Cerebellar cortex (tissue), 1 donor: ENCODE results near the gene UBE2M.
"Not testable (repeated sequence)": the region's sequence is repeated elsewhere in the genome, so short reads cannot be mapped to it uniquely, and the experiment has no call there.

Source experiments
- DNase-seq: peaks from one replicate; pipeline ENCODE4 v3.0.0-alpha.2; 2015; ENCODE audit warnings: low spot score

Gene UBE2M

DNA sequence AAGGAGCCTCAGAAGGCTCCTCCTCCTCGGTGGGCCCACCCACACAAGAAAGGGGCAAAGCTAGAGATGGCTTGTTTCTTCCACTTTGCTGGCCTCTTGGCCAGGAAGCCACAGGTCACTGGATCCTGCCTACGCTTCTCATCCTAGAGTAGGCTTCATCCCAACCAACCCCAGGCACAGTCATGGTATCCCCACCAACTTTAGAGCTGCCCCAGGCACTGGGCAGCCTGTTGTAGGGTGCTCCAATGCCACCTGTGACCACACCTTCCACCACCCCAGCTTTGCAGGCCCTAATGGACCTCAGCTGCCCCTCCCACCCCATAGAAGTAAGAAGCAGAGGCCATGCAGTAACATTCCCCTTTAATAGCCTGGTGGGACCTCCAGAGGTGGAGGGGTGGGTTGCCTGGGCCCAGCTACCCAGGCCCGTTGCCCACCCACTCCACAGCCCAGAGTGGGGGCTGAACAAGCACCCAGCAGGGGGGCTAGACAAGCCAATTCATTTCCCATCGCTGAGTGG lies 3.0 kb downstream of the UBE2M start:
- no peak for DNase-seq

DNA sequence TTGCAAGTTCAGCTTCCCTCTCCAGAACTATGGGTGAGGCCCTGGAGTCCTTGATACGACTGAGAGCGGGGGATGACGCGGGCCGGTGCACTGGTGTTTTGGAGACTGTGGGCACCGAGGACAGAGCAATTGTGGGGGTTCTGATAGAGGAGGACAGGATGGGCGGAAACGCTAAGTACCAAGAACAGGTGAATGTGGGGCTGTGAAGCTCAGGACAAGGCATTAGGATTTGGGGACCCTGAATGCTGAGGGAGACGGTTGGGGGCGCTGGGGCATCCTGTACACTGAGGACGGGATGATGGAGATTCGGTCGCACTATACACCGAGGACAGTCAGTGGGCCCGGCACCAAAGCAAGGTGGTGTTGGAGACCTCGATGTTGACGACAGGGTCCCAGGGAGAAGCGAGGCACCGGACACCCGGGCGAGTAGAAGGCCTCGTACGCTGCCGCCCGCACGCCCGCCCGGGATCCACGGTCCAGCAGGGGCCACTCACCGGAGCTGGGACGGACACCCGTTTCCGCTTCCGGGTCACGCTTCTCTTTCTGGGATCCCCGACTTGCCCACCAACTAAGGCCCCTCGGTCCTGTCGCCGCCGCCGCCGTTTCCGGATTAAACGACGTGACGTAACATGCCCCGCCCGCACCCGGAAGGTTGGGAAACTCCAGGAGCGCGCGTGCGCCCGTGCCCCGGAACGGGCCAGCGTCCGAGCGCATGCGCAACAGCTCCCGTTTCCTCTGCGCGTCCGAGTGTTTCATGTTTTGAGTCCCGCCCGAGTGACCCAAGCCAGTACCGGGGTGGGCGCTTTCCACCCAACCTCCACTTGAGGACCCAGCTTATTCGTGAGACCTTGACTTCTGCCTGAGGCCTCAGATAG lies 3.7 kb downstream of the UBE2M start, which contains the start of gene CHMP2A:
Gene CHMP2A, minus strand, starts transcription at position 612 of the 875 bp plus-strand sequence. CDS start 893 bp downstream, outside the sequence.
- DNase-seq, result peak; percentile 97

DNA sequence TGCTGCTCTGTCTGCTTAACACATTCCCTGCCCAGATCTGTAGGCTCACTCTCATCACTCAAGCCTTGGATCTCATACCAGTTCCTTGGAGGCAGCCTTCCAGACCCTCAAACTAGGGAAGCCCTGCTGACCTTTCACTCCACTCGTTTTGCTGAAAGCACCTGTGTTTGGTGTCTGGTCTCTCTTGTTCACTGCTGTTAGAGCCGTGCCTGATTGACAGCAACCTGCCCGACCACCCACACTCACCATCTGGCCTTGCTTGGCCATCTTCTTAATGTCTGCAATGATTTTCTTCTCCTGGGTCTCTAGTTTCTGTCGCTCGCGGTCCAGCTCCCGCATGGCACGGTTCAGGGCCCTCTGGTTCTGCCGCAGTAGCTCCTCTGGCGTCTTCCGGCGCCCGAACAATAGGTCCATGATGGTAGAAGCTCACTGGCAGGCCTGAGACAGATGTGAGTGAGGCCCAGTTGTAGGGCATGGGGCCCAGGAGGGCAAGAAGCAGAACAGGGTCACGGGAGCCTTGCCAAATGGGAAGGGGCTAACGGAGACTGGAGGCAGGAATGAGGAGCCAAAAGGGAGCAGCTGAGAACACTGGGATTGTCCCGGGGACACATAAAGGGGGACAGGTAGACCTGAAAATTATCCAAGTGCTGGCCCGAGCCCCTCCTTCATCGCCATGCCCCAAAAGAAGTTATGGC lies 4.5 kb downstream of the UBE2M start:
- no peak for DNase-seq

DNA sequence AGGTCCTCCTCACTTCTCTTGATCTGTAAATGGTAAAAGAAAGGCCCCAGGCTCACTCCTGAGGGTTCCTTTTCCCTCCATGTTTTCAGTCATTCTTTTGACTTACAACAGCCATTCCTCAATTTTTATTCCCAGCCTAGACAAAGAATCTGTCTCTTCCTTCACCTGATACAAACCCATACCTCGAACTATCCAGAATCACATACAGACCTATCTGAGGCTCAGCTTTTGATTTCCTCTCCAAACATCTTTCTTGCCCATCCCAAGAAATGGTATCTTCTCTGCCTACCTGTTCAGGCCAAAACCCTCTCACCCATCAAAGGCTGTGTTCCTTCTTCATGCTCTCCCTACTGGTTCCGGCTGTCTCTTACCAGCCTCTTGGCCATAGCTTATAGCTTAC lies 5.8 kb downstream of the UBE2M start:
- DNase-seq, result no peak

DNA sequence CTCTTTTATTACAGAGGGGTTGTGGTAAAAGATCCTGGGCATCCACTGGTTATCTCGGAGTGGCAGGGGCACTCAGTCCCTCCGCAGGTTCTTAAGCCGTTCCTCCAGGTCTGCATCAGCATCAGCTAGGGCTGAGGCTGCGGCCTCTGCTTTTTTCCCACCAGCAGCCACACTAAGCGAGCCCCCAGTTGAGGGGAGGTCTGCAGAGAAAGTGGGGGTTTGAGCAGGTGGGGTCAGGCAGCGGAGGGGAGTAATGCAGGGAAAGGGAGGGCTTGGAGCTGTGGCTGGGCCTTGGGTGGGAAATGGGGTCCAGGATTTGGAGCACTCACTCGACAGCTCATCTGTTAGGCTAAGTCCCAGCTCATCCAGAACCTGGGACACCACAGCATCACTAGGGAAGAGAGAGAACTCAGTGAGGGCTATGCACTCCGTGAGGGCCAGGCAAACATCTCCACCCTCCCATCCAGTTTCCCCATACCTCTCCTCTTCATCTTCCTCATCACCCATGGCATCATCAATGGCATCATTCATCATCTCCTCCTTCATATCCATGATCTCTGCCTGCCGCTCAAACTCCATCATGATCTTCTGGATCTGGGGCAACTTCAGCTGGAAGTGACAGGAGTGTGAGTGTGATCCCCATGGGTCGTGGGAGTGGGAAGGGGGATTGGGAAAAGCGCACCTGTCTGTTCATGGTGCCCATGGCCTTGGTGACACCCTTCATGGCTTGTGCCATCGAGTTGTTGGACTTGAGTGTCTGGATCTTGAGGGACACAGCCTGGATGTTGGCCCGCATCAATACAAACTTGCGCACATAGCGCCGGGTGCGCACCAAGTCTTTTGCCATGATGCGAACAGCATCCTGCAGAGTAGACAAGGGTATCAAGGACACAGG lies 6.6 kb downstream of the UBE2M start:
- no peak for DNase-seq

DNA sequence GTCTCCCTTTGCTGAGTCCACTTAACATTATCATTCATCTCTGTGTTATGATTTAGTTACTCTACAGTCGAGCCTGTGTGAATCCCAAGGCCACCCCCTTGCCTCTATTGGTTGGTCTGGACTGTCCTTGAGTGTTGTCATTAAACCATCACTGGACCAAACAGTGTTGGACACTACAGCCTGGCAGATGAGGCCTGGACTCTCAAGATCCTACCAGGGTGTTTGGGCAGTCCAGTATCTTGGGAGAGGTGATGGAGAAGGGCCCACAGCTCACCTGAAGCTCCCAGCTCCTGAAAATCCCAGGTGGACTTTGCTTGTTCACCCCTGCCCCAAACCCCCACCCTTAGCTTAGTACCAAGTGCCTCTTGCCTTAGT lies 7.3 kb downstream of the UBE2M start:
- DNase-seq, result no peak

DNA sequence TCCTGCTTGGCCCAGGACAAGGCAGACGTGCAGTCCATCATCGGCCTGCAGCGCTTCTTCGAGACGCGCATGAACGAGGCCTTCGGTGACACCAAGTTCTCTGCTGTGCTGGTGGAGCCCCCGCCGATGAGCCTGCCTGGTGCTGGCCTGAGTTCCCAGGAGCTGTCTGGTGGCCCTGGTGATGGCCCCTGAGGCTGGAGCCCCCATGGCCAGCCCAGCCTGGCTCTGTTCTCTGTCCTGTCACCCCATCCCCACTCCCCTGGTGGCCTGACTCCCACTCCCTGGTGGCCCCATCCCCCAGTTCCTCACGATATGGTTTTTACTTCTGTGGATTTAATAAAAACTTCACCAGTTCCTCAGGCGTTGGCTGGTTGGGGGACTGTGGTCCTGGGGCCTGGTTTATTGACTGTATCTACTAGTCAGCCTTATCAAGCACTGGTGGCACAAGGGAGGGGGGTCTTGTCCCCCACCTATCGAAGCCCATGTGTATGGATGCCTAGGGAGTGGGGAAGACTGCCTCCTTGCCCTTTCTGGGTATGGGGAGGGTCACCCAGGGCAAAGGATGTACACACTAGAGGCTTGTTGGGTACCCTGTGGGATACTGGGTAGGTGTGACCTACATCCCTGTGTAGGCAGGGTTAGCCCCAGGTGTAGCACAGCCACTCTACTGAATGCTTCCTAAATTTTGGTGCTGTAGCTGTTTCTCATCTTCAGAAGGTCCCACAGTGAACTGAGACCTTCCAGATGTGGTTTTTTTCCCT lies 7.9 kb downstream of the UBE2M start:
- DNase-seq, result no peak

DNA sequence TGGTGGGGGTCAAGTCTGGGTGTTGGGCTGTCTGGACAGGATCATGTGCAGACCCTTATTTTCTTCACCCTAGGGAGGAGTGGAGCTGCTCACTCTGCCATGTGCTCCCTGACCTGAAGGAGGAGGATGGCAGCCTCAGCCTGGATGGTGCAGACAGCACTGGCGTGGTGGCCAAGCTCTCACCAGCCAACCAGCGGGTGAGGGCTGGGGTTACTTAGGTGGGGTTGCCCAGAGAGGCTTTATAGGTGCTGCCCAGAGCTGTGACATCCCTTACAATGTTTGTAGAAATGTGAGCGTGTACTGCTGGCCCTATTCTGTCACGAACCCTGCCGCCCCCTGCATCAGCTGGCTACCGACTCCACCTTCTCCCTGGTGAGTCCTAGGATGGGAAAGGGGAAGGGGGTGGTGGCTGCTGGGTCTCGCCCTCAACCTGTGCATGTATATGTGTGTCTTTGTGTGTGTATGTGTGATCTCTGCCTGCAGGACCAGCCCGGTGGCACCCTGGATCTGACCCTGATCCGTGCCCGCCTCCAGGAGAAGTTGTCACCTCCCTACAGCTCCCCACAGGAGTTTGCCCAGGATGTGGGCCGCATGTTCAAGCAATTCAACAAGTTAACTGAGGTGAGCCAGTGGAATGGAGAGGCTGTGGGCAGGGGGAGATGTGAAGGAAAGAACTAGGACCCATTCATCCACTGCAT lies 8.6 kb downstream of the UBE2M start:
- DNase-seq, result no peak

DNA sequence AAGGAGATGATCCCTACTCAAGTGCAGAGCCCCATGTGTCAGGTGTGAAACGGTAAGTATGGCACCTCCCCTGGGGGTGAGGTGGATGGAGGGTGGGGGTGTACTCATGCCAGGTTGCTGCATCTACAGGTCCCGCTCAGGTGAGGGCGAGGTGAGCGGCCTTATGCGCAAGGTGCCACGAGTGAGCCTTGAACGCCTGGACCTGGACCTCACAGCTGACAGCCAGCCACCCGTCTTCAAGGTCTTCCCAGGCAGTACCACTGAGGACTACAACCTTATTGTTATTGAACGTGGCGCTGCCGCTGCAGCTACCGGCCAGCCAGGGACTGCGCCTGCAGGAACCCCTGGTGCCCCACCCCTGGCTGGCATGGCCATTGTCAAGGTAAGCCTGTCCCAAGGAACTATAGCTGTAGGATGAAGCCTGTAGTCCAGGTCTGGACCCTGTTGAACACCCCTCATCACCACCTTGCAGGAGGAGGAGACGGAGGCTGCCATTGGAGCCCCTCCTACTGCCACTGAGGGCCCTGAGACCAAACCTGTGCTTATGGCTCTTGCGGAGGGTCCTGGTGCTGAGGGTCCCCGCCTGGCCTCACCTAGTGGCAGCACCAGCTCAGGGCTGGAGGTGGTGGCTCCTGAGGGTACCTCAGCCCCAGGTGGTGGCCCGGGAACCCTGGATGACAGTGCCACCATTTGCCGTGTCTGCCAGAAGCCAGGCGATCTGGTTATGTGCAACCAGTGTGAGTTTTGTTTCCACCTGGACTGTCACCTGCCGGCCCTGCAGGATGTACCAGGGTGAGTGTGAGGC lies 9.3 kb downstream of the UBE2M start:
- no peak for DNase-seq

DNA sequence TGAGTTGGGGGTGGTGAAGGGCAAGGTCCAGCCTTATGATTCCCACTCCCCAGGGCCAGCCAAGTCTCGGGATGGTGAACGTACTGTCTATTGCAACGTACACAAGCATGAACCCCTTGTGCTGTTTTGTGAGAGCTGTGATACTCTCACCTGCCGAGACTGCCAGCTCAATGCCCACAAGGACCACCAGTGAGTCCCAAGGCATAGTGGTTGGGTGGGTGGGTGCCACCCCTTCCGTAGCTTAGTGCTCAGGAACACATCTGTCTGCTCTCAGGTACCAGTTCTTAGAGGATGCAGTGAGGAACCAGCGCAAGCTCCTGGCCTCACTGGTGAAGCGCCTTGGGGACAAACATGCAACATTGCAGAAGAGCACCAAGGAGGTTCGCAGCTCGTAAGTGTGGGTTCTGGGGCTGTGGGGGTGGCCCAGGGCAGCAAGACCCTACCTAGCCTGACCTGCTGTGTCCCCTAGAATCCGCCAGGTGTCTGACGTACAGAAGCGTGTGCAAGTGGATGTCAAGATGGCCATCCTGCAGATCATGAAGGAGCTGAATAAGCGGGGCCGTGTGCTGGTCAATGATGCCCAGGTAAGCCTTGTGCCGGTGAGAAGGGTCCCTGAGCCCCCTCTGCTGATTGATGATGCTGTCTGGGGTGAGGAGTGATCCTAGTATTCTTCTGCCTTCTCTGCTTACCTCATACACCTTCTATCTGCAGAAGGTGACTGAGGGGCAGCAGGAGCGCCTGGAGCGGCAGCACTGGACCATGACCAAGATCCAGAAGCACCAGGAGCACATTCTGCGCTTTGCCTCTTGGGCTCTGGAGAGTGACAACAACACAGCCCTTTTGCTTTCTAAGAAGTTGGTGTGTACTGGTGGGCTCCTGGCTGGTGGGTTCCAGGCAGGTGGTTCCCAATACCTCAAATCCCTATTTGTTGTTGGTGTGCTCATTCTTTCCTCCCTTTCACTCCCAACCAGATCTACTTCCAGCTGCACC lies 10.8 kb downstream of the UBE2M start:
- no peak for DNase-seq

DNA sequence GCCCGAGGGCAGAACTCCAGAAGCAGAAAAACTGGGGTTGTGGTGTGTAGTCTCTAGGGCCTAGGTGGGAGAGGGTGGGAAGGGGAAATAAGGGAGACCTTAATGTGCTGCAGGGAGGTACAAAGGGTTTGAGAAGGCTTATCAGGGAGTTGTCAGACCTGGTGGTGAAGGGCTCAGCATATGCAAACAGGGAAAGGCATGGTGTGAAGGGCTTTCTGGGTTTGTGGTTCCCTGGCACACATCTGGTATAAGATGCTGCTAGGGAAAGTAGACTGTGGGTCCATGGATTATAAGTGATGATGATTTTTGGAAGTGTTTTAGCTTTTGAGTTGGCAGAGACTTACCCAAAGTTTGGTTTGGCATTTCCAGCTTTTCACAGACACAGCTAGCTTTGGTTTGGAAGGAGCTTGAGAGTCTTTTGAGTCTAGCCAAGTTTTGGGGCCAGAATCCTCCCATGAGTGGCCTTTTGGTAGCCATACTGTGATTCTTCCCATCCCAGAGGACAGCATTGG lies 12.3 kb downstream of the UBE2M start:
- no peak for DNase-seq

DNA sequence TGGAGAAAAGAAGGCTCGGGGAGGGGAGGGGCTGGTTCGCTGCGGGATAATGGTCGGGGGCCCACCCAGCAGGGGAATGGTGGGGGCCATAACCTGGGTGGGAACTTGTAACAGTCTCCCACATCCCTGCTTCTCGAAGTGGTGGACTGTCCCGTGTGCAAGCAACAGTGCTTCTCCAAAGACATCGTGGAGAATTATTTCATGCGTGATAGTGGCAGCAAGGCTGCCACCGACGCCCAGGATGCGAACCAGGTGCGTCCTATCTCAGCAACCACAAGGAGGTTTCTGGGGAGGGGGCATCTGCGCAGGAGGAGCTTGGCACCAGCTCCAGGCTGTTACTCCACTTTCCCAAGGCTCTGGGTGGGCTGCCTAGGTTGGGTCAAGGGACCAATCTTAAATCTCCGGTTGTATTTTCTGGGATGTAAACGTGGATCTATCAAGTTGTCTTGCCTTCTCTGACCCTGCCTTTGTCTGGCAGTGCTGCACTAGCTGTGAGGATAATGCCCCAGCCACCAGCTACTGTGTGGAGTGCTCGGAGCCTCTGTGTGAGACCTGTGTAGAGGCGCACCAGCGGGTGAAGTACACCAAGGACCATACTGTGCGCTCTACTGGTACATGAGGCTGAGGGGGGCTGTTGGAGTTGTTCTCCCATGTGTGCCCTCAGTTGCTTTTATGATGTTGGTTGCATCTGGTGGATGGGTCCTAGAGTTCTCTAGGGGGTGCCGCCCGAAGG lies 13.0 kb downstream of the UBE2M start:
- no peak for DNase-seq

DNA sequence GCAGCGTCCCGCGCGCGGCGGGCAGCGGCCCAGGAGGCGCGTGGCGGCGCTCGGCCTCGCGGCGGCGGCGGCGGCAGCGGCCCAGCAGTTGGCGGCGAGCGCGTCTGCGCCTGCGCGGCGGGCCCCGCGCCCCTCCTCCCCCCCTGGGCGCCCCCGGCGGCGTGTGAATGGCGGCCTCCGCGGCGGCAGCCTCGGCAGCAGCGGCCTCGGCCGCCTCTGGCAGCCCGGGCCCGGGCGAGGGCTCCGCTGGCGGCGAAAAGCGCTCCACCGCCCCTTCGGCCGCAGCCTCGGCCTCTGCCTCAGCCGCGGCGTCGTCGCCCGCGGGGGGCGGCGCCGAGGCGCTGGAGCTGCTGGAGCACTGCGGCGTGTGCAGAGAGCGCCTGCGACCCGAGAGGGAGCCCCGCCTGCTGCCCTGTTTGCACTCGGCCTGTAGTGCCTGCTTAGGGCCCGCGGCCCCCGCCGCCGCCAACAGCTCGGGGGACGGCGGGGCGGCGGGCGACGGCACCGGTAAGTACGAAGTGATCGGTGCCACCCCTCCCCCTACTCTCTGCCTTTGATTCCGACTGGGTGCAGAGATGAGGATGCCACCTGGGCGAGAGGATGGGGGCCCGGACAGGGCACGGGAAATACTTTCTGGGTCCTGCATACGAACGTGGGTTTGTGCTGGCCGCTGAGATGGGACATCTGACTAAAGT lies 13.7 kb downstream of the UBE2M start:
- DNase-seq, result no peak

DNA sequence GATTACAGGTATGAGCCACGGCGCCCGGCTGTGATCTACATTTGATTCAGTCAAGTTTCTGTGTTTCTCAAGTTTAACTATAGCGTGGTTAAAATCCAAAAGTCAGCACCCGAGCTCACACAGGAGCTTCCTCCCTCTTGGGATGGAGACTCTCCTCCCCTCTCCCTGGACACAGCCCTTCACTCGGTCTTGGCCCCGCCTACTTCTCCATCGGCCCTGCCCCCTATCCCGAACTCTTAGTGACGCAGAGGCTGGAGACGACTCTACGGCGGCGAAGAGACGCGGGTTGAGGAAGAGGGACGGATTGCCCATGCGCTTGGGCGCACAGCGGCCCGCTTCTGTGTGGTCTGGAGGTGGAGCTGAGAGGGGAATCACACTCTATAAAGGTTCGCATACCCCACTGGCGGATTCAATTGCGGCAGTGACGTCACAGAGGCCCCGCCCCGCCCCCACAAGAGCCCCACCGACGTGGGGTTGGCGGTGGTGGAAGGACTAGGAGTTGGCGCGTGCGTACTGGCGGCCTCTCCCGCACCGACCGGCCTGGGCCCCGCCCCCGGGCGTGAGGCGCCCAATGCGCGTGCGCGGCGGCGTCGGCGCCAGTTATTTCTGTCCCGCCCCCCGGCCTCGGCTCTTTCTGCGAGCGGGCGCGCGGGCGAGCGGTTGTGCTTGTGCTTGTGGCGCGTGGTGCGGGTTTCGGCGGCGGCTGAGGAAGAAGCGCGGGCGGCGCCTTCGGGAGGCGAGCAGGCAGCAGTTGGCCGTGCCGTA lies 14.4 kb downstream of the UBE2M start, which contains the start of gene TRIM28:
Gene TRIM28, plus strand, starts transcription at position 239 of the 765 bp plus-strand sequence. CDS start 694 bp downstream, outside the sequence.
- DNase-seq, result peak; percentile 99

DNA sequence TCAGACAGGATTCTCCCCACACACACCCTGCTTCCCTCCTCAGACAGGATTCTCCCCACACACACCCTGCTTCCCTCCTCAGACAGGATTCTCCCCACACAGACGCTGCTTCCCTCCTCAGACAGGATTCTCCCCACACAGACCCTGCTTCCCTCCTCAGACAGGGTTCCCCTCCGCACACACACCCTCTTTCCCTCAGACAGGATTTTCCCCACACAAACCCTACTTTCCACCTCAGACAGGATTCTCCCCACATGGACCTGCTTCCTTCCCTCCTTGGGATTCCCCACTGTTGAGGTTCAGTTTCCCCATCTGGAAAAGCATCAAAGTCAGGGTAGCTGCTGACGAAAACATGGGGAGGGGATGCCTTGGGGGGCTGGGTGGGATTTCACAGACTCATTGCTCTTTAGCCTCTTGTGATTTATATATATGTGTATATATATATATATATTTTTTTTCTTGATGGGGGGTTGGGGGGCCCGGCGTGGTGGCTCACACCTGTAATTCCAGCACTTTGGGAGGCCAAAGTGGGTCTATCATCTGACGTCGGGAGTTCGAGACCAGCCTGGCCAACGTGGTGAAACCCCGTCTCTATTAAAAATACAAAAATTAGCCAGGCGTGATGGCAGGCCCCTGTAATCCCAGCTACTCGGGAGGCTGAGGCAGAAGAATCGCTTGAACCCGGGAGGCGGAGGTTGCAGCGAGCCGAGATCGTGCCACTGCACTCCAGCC lies 15.6 kb downstream of the UBE2M start:
- DNase-seq, result not testable (repeated sequence)
